HepG2 (cell line): ENCODE results near the gene STRBP. TPM values are rescaled to one million over a fixed set of nuclear protein-coding genes. Genes with fewer than 3 reads are reported as not detected.

Experiments used
- ETS1 ChIP-seq: sonication (generic); formaldehyde crosslinking; IDR thresholded peaks from 2 replicates; pipeline ENCODE4 v1.4.0; 2020; ENCODE audit warnings: missing genetic modification reagents
- FOXA3 ChIP-seq: IDR thresholded peaks from 2 replicates; pipeline ENCODE4 v1.6.1; 2016; ENCODE audit warnings: missing genetic modification reagents, missing compliant biosample characterization
- GATAD2A ChIP-seq: IDR thresholded peaks from 2 replicates; pipeline ENCODE4 v1.6.1; 2016
- HNF1A ChIP-seq, 2 experiments: sonication (generic) in 1 of 2; formaldehyde crosslinking in 1 of 2; IDR thresholded peaks; 2 replicates each; pipeline versions ENCODE4 v1.4.0 to v1.6.1; 2016 to 2020; ENCODE audit warnings: borderline replicate concordance in 1 of 2, low read depth in 1 of 2, mild to moderate bottlenecking in 1 of 2, missing genetic modification reagents in 1 of 2
- HNF4A ChIP-seq: sonication (generic); formaldehyde crosslinking; IDR thresholded peaks from 2 replicates; pipeline ENCODE4 v1.4.0; 2020; ENCODE audit warnings: missing genetic modification reagents
- HNF4G ChIP-seq, 2 experiments: sonication (generic) in 1 of 2; formaldehyde crosslinking in 1 of 2; IDR thresholded peaks; 2 replicates each; pipeline versions ENCODE4 v1.4.0 to v1.6.1; 2011 to 2020; ENCODE audit warnings: borderline replicate concordance in 2 of 2, low read depth in 2 of 2, mild to moderate bottlenecking in 2 of 2, low read length in 1 of 2, missing genetic modification reagents in 1 of 2, moderate library complexity in 1 of 2
- HNRNPUL1 ChIP-seq: fragments of 200-400 bp; formaldehyde crosslinking; IDR thresholded peaks from 2 replicates; pipeline ENCODE4 v1.6.1; 2017; ENCODE audit warnings: low read depth, mild to moderate bottlenecking, low read length, moderate library complexity
- HOMEZ ChIP-seq: IDR thresholded peaks from 2 replicates; pipeline ENCODE4 v1.6.1; 2016; ENCODE audit warnings: low read depth
- IKZF1 ChIP-seq: fragments of 450-650 bp; IDR thresholded peaks from 2 replicates; pipeline ENCODE4 v1.7.1; 2016
- PITX1 ChIP-seq: sonication (generic); formaldehyde crosslinking; IDR thresholded peaks from 2 replicates; pipeline ENCODE4 v1.5.1; 2020; ENCODE audit warnings: mild to moderate bottlenecking, missing genetic modification reagents
- SALL1 ChIP-seq: sonication (generic); formaldehyde crosslinking; IDR thresholded peaks from 2 replicates; pipeline ENCODE4 v1.8.0; 2022; ENCODE audit warnings: mild to moderate bottlenecking, missing genetic modification reagents
- ZBTB7B ChIP-seq: sonication (generic); formaldehyde crosslinking; IDR thresholded peaks from 2 replicates; pipeline ENCODE4 v1.4.0; 2020; ENCODE audit warnings: missing genetic modification reagents
- ZNF451 ChIP-seq: sonication (generic); formaldehyde crosslinking; IDR thresholded peaks from 2 replicates; pipeline ENCODE4 v1.5.0; 2020; ENCODE audit warnings: mild to moderate bottlenecking, missing genetic modification reagents
- ZNF558 ChIP-seq: sonication (generic); formaldehyde crosslinking; IDR thresholded peaks from 2 replicates; pipeline ENCODE4 v1.9.0; 2022; ENCODE audit warnings: mild to moderate bottlenecking, missing genetic modification reagents, borderline replicate concordance
- ZNF678 ChIP-seq: sonication (generic); formaldehyde crosslinking; IDR thresholded peaks from 2 replicates; pipeline ENCODE4 v1.4.0; 2020; ENCODE audit warnings: mild to moderate bottlenecking, missing genetic modification reagents
- ZNF749 ChIP-seq: sonication (generic); formaldehyde crosslinking; IDR thresholded peaks from 2 replicates; pipeline ENCODE4 v1.8.0; 2022; ENCODE audit warnings: mild to moderate bottlenecking, missing genetic modification reagents, moderate library complexity, borderline replicate concordance
- ZNF770 ChIP-seq: sonication (generic); formaldehyde crosslinking; IDR thresholded peaks from 2 replicates; pipeline ENCODE4 v1.5.0; 2020; ENCODE audit warnings: mild to moderate bottlenecking, missing genetic modification reagents
- ZNF816 ChIP-seq: sonication (generic); formaldehyde crosslinking; IDR thresholded peaks from 2 replicates; pipeline ENCODE4 v1.8.0; 2022; ENCODE audit warnings: missing genetic modification reagents, mild to moderate bottlenecking, borderline replicate concordance
- ZSCAN22 ChIP-seq: sonication (generic); formaldehyde crosslinking; IDR thresholded peaks from 2 replicates; pipeline ENCODE4 v1.4.0; 2020; ENCODE audit warnings: mild to moderate bottlenecking, missing genetic modification reagents
- polyA plus RNA-seq, 8 experiments: library from polyadenylated mRNA; depleted of rRNA in 3 of 8; stranded (reverse) in 7 of 8; unstranded in 1 of 8; fragments of >200 nt; fragmentation: Illumina TruSeq in 4 of 8; extraction: Trizol in 4 of 8; gene quantifications; 2 replicates each; pipeline versions ENCODE4 v1.2.1 to v1.2.3, GENCODE V29; 2011 to 2016; ENCODE audit warnings: low read depth in 4 of 8, missing spikeins in 1 of 8, mixed read lengths in 1 of 8; ENCODE audit not compliant: insufficient read depth in 1 of 8
- total RNA-seq, 5 experiments: library from RNA; depleted of rRNA; stranded (reverse); fragments of >200 nt; fragmentation: Illumina TruSeq; extraction: Trizol; gene quantifications; 2 replicates each; pipeline ENCODE4 v1.2.3, GENCODE V29; 2016; ENCODE audit warnings: low read depth in 1 of 5

Gene STRBP
- total and polyA plus RNA-seq, 2 of the 13 experiments (the other 11 are each of a cell fraction or from before 2014, with no cell fraction given), result 14.5 to 38.5 TPM

GRCh38 chr9:123316053-123316718 lies 47.8 kb upstream of the STRBP start (continued):
- peak; percentile 66 for TF ChIP-seq SALL1 (CRISPR knock-in tag)
- no peak for TF ChIP-seq HNF1A (IDR thresholded peaks at IDR 0.05; ENCODE audit: low read depth)
- TF ChIP-seq HNF1A (CRISPR knock-in tag; IDR thresholded peaks at IDR 0.05; ENCODE audit: borderline replicate concordance), result no peak
- no peak for TF ChIP-seq ZNF816
- TF ChIP-seq PITX1 (CRISPR knock-in tag), result 0 out of 2 replicates have a peak, but pooled peaks have one; percentile 31
- TF ChIP-seq HNF4G (IDR thresholded peaks at IDR 0.05; ENCODE audit: borderline replicate concordance, low read depth, low read length), result peak; percentile 77
- TF ChIP-seq HNF4G (CRISPR knock-in tag; IDR thresholded peaks at IDR 0.05; ENCODE audit: borderline replicate concordance, low read depth), result no peak
- no peak for TF ChIP-seq HNRNPUL1
- no peak for TF ChIP-seq ZSCAN22 (CRISPR knock-in tag)
- no peak for TF ChIP-seq ZNF678
- TF ChIP-seq IKZF1, result no peak
- TF ChIP-seq ZNF770 (CRISPR knock-in tag), result peak; percentile 72
- TF ChIP-seq ETS1 (CRISPR knock-in tag), result no peak
- no peak for TF ChIP-seq ZNF558 (CRISPR knock-in tag)
- no peak for TF ChIP-seq ZNF749
- 0 out of 2 replicates have a peak, but pooled peaks have one; percentile 33 for TF ChIP-seq ZBTB7B (CRISPR knock-in tag)
- peak; percentile 57; the same call in 1 of the 2 replicates for TF ChIP-seq GATAD2A
- peak; percentile 85 for TF ChIP-seq HNF4A (CRISPR knock-in tag)
- TF ChIP-seq ZNF451 (CRISPR knock-in tag), result no peak
- TF ChIP-seq FOXA3 (CRISPR knock-in tag), result peak; percentile 56
- TF ChIP-seq HOMEZ (CRISPR knock-in tag), result 0 out of 2 replicates have a peak, but pooled peaks have one; percentile 21
